HG03378 (cell line): Measurements from ENCODE around the gene SLC25A45.

Experiments
- ATAC-seq: cut with Tn5 transposase; IDR thresholded peaks from one replicate; pipeline ENCODE4 v1.9.1; 2021; ENCODE audit warnings: mild to moderate bottlenecking, moderate library complexity; ENCODE audit not compliant: unreplicated experiment

SLC25A45 gene, protein sequence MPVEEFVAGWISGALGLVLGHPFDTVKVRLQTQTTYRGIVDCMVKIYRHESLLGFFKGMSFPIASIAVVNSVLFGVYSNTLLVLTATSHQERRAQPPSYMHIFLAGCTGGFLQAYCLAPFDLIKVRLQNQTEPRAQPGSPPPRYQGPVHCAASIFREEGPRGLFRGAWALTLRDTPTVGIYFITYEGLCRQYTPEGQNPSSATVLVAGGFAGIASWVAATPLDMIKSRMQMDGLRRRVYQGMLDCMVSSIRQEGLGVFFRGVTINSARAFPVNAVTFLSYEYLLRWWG

DNA sequence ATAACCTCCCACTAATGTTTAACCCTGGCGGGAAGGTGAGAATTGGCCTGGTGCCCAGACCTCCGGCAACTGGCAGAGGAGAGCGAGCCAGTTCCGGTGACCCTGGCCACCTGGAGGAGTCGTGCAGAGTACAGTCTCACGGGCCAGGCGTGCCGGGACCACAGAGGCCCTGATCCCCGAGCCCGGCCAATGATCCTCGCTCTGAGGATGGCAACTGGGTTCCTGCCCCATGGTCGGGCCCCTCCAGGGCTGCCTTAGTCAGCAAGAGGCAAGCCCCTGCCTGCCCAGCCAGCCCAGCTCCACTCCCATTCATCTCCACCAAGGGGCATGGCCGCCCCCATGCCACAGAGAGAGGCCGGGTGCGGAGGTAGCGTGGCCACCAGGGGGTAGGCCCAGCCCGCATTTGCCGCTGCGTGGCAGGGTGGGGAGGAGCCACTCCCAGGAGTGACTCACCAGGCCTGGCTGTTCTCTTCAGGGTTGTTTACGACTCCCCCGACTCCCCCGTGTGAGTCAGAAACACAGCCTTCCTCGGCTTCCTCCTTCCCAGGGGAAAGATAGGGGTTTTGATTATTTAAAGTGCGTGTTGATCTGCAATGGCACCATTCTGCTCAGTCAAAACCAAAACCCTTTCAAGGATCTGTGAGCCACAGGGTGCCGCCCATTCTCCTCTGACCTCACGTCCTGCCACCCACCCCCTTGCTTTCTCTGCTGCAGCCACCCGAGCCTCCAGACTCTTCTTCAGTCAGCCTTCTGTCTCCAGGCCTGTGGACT is at the start of gene SLC25A45:
TSS of gene SLC25A45 (minus strand) at position 614 of the 771 bp plus-strand sequence. CDS start 695 bp downstream, outside the sequence.
- ATAC-seq = peak; percentile 61

DNA sequence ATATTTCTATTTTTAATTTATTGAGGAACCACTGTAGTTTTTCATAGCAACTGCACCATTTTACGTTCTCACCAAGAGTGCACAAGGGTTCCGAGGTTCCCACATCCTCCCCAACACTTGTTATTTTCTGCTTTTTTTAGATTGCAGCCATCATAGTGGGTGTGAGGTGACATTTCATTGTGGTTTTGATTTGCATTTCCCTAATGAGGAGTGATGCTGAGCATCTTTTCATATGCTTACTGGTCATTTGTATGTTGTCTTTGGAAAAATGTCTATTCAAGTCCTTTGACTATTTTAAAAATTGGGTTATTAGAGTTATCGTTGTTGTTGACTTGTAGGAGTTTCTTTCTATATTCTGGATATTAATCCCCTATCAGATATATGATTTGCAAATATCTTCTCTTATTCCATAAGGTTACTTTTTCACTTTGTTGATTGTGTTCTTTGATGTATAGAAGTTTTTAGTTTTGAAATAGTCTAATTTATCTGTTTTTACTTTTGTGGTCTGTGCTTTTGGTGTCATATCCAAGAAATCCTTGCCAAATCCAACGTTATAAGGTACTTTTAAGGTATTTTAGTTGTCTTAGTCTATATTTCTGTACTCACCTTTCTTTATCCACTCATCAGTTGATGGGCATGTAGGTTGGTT is 49.1 kb upstream of the SLC25A45 start:
- ATAC-seq = no peak

DNA sequence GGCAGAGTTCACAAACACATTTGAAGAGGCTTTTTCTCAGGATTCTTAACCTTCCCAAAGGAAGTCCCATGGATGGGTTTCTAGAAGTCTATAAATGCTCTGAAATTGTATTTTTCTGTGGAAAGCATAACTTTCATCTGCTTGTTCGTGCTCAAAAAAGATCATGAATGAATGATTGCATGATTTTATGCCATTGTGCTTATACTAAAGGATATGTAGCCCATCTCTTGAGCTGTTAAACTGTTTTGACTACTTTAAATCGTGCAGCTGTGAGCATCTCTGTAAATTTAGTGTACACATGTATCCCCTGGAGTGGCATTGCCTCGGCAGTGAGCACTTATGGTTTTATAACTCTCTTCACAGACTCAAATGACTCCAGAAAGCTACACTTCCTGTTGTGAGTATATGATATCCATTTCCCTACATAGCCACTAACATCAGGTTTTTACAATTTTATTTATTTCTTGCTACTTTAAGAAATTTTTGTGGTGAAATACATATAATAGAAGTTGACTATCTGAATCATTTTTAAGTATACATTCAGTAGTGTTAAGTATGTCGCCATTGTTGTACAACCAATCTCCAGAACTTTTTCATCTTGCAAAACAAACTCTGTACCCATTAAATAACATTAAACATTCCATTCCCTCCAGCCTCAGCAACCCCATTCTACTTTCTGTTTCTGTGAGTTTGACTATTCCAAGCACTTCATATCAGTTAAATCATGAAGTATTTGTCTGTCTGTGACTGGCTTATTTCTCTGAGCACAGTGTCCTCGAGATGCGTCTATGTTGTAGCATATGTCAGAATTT is 48.2 kb upstream of the SLC25A45 start:
- no peak for ATAC-seq

DNA sequence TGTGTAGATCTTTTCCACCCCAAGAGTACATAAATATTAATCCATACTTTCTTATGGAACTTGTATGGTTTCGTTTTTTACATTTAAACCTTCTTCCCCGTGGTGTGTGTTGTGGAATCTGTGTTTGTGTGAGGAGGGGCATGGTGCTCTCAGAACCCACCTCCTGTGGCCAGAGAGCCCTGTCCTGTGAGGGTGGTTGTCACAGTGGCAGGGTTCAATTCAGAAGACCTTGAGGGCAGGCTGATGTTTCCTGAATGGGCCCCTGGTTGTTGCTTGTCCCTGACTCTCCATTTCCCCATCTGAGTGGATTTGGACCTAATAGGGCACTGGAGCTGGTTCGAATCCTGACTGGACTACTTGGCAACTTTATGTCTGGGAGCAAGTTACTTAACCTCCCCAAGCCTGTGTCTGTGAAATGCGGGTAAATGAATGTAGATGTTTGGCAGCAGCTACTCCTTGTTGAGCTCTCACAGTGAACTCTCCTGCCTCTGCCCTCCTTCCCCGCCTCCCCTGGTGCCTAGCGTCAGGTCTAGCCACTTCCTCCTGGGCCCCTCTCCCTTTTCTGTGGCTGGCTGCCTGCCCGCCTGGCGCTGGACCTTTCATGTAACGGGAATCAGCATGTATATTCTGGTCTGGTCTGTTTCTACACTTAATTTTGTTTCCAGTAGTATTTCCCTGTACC is 47.4 kb upstream of the SLC25A45 start:
- no peak for ATAC-seq

DNA sequence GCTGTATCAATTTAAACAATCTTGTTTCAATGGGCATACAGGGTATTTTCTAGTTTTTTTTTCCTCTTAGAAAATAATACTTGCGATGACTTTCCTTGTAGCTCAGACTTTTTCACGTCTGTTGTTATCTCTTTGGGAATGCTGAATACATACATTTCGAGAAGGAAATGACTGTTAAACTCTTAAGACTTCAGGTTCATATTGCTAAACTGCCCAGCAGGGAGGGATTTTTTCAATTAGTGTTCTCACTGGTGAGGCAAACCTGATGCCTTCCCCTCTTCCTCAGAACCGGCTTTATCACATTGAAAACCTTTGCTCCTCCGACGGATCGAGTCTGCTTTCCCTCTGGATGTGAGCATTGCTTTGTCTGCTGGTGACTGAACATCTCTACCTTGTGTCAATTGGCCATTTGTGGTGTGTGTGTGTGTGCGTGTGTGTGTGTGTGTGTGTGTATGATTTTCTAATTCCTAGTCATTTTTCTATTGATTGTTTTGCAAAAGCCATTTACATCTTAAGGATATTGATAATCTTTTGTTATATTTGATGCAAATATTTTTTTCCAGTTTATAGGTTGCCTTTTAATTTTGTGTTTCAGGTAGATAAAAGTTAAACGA is 46.7 kb upstream of the SLC25A45 start:
- no peak for ATAC-seq

DNA sequence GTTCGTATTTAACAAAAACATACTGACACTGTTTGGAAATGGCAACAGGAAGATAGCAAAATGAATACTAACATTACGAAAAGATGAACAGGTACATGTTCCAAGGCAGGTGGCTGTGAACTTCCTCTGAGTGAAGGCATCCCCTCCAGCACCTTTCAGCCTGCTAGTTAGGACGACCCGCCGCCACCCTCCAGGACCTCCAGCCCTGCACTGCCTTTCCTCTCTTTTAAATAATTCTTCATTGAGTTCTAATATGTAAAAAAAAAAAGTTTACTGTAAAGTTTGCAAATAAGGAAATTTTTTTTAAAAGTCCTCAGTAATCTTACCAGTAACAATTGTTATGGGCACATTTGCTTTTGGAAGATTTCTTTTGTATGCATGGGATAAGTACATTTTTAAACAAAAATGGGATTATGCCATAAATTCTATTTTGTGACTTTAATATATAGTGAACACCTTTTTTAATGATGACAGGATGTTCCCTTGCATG is 46.2 kb upstream of the SLC25A45 start:
- ATAC-seq = no peak

DNA sequence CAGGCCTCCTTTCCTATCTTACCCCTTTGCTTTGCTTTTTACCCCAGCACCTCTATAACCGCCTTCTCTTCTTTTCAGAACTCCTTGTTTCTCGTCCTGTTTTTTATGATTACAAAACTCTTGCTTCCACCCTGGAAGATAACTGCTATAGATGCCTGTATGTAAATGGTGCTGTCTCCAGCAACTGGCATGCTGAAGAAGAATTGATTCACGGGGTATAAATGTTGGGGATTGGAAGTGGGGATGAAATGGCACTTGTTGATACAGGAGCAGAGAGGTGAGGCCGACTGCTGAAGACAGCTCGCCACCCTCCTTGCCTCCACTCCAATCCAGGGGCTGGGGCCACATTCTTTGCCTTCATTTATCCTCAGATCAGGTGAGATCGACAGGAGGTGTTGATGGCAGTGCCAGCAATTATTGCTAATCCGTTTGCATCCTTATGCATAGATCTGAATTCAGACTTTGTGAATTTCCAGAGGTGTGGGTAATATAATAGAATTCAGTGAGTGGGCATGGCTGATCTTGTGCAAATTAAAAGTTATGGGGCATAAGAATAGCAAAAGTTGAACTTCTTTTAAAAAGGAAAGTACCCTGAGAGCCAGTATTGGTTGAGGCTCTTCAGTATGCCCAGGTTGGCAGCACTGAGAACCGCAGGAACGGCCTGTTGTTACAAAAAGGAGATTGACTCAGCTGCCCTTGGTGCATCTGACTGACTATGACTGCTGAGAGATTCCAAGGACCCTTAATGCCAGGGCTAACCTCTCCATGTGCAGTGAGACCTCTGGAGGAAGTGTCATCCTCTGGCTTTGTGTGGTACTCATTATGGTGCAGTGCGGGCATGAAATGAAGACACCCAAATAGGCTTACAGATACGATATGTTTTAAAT is 45.5 kb upstream of the SLC25A45 start:
- ATAC-seq = no peak

DNA sequence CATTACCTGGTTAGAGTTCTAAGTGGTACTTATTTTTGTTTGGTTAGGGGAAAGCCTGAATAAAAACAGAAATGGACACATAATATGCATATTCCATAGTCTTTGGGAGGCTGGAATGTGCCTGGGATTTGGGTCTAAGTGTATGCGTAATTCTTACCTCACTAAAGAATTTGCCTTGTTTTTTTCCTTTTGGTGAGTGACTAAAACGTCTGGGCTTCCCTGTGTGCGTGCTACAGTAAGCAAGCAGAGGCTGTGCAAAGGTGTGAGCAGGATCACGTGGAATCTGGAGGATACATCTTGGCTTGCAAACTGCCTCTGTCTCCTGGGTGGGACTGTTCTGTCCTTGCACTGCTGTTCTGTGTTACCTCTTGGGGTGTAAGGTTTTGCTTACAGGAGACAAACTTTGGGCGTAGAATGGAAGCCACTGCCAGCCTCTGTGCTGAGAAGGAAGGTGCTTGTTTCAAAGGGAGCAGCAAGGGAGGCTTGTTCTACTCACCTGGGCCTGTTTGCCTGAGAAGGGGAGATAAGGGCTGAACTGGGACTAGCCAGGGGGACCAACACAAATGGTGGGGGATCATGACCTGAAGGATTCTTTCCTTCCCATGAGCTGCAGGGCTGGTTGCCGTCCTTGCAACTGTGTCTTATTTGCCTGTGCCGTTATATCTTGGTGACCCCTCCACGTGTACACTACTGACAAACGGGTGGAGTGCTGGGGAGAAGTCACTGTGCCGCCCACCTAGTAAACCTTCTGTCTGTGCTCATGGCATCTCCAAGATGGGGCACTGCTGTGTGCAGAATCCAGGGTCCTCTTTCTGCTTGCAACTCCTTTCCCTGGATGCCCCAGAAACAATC is 44.6 kb upstream of the SLC25A45 start:
- ATAC-seq = no peak

DNA sequence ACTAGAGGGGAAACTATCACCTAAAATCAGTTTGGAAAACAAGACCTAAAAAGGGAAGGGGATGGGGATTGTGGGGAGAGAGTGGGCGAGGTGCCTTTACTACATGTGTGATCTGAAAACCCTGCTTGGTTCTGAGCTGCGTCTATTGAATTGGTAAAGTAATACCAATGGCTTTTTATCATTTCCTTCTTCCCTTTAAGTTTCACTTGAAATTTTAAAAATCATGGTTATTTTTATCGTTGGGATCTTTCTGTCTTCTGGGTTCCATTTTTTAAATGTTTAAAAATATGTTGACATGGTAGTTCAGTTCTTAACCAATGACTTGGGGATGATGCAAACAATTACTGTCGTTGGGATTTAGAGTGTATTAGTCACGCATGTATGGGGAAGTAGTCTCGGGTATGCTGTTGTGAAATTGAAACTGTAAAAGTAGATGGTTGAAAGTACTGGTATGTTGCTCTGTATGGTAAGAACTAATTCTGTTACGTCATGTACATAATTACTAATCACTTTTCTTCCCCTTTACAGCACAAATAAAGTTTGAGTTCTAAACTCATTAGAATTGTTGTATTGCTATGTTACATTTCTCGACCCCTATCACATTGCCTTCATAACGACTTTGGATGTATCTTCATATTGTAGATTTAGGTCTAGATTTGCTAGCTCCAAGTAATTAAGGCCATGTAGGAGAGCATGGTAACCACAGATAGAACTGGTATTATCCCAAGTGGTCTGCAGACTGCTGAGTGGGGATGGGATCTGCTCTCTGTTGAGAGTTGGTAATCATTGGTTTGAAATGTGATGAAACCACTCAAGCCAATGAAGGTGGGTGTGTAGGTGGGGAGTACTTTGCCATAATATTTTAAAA is 43.8 kb upstream of the SLC25A45 start:
- no peak for ATAC-seq

DNA sequence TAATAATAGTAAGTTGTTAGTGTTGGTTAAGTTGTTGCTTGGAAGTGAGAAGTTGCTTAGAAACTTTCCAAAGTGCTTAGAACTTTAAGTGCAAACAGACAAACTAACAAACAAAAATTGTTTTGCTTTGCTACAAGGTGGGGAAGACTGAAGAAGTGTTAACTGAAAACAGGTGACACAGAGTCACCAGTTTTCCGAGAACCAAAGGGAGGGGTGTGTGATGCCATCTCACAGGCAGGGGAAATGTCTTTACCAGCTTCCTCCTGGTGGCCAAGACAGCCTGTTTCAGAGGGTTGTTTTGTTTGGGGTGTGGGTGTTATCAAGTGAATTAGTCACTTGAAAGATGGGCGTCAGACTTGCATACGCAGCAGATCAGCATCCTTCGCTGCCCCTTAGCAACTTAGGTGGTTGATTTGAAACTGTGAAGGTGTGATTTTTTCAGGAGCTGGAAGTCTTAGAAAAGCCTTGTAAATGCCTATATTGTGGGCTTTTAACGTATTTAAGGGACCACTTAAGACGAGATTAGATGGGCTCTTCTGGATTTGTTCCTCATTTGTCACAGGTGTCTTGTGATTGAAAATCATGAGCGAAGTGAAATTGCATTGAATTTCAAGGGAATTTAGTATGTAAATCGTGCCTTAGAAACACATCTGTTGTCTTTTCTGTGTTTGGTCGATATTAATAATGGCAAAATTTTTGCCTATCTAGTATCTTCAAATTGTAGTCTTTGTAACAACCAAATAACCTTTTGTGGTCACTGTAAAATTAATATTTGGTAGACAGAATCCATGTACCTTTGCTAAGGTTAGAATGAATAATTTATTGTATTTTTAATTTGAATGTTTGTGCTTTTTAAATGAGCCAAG is 42.9 kb upstream of the SLC25A45 start:
- ATAC-seq = no peak

DNA sequence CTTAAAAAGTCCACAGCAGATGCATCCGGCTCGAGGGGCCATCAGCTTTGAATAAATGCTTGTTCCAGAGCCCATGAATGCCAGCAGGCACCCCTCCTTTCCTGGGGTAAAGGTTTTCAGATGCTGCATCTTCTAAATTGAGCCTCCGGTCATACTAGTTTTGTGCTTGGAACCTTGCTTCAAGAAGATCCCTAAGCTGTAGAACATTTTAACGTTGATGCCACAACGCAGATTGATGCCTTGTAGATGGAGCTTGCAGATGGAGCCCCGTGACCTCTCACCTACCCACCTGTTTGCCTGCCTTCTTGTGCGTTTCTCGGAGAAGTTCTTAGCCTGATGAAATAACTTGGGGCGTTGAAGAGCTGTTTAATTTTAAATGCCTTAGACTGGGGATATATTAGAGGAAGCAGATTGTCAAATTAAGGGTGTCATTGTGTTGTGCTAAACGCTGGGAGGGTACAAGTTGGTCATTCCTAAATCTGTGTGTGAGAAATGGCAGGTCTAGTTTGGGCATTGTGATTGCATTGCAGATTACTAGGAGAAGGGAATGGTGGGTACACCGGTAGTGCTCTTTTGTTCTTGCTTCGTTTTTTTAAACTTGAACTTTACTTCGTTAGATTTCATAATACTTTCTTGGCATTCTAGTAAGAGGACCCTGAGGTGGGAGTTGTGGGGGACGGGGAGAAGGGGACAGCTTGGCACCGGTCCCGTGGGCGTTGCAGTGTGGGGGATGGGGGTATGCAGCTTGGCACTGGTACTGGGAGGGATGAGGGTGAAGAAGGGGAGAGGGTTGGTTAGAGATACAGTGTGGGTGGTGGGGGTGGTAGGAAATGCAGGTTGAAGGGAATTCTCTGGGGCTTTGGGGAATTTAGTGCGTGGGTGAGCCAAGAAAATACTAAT is 42.0 kb upstream of the SLC25A45 start:
- no peak for ATAC-seq

DNA sequence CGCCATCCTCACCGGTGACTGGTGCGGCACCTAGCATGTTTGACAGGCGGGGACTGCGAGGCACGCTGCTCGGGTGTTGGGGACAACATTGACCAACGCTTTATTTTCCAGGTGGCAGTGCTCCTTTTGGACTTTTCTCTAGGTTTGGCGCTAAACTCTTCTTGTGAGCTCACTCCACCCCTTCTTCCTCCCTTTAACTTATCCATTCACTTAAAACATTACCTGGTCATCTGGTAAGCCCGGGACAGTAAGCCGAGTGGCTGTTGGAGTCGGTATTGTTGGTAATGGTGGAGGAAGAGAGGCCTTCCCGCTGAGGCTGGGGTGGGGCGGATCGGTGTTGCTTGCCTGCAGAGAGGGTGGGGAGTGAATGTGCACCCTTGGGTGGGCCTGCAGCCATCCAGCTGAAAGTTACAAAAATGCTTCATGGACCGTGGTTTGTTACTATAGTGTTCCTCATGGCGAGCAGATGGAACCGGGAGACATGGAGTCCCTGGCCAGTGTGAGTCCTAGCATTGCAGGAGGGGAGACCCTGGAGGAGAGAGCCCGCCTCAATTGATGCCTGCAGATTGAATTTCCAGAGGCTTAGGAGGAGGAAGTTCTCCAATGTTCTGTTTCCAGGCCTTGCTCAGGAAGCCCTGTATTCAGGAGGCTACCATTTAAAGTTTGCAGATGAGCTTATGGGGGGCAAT is 41.2 kb upstream of the SLC25A45 start:
- ATAC-seq = no peak

DNA sequence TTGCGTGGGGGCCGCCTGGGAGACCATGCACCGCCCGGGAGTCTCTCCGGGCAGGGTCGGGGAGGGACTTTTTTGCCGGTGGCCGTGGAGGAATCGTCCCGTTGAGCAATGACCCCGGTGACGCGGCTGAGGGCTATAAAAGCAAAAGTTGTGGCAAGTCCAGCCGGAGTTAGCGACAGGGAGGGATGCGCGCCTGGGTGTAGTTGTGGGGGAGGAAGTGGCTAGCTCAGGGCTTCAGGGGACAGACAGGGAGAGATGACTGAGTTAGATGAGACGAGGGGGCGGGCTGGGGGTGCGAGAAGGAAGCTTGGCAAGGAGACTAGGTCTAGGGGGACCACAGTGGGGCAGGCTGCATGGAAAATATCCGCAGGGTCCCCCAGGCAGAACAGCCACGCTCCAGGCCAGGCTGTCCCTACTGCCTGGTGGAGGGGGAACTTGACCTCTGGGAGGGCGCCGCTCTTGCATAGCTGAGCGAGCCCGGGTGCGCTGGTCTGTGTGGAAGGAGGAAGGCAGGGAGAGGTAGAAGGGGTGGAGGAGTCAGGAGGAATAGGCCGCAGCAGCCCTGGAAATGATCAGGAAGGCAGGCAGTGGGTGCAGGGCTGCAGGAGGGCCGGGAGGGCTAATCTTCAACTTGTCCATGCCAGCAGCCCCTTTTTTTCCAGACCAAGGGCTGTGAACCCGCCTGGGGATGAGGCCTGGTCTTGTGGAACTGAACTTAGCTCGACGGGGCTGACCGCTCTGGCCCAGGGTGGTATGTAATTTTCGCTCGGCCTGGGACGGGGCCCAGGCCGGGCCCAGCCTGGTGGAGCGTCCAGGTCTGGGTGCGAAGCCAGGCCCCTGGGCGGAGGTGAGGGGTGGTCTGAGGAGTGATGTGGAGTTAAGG is 40.4 kb upstream of the SLC25A45 start, which contains the start of gene NEAT1:
TSS of gene NEAT1 (plus strand) at position 166 of the 883 bp plus-strand sequence.
- ATAC-seq = no peak
